IMR-90 (cell line): ENCODE data around the gene ARMC6.

Source experiments
- BHLHE40 ChIP-seq: fragments of 150-350 bp; IDR thresholded peaks from 2 replicates; pipeline ENCODE4 v1.6.1; 2016; ENCODE audit warnings: mild to moderate bottlenecking, low read depth, low read length
- CHD1 ChIP-seq: IDR thresholded peaks from 2 replicates; pipeline ENCODE4 v1.6.1; 2012; ENCODE audit warnings: low read depth, low read length, improper control_type of control experiment
- MAFK ChIP-seq: IDR thresholded peaks from 2 replicates; pipeline ENCODE4 v1.6.1; 2012; ENCODE audit warnings: low read depth, low read length, improper control_type of control experiment
- MXI1 ChIP-seq: IDR thresholded peaks from 2 replicates; pipeline ENCODE4 v1.6.1; 2012; ENCODE audit warnings: low read depth, mild to moderate bottlenecking, low read length, moderate library complexity, borderline replicate concordance
- NFE2L2 ChIP-seq: fragments of 150-350 bp; IDR thresholded peaks from 2 replicates; pipeline ENCODE4 v1.6.1; 2016; ENCODE audit warnings: low read depth, mild to moderate bottlenecking, low read length
- POLR2A ChIP-seq: IDR thresholded peaks from 2 replicates; pipeline ENCODE4 v1.6.1; 2012; ENCODE audit warnings: mild to moderate bottlenecking, low read depth, low read length
- RAD21 ChIP-seq: IDR thresholded peaks from 2 replicates; pipeline ENCODE4 v1.6.1; 2012; ENCODE audit warnings: low read length, improper control_type of control experiment
- RCOR1 ChIP-seq: IDR thresholded peaks from 2 replicates; pipeline ENCODE4 v1.6.1; 2012; ENCODE audit warnings: mild to moderate bottlenecking, low read length, improper control_type of control experiment; ENCODE audit not compliant: insufficient replicate concordance
- RFX5 ChIP-seq: IDR thresholded peaks from 2 replicates; pipeline ENCODE4 v1.8.0; 2012; ENCODE audit warnings: low read depth, mild to moderate bottlenecking, low read length, moderate library complexity
- SMC3 ChIP-seq: fragments of 150-350 bp; IDR thresholded peaks from 2 replicates; pipeline ENCODE4 v1.6.1; 2016; ENCODE audit warnings: low read depth, mild to moderate bottlenecking, antibody characterized with exemption, low read length, moderate library complexity
- TF ChIP-seq, protein P1 (sequence below): conservative IDR thresholded peaks from 2 replicates; pipeline ENCODE4 v1.5.1; 2012; ENCODE audit warnings: mild to moderate bottlenecking, low read depth, low read length, improper control_type of control experiment
- TF ChIP-seq, protein P2 (sequence below): fragments of 150-350 bp; IDR thresholded peaks from 2 replicates; pipeline ENCODE4 v1.6.1; 2016; ENCODE audit warnings: low read depth, mild to moderate bottlenecking, low read length, moderate library complexity, borderline replicate concordance

DNA sequence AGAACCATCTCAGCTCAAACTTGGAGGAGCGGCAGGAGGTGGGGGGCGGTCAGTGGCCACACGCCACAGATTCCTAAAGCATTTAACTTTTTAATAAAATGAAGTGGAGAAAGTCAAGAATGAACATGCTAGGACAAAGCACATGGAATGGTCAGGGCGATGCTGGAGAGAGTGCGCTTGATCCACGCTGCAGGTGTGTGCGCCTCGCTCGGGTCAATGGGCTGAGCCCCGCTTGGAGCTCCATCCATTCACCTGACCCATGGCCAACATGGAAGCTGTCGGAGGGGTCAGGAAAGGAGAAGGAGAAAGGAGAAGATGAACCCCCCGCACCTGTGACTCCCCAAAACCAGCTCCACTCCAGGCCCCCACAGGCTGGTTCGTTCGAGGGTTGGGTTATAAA is 41.9 kb upstream of the ARMC6 start:
- TF ChIP-seq RAD21 (no peak), POLR2A (no peak), RCOR1 (no peak), MAFK (no peak), MXI1 (no peak), RFX5 (no peak), CHD1 (no peak), NFE2L2 (no peak), BHLHE40 (no peak), SMC3 (no peak)
- TF ChIP-seq, protein P1, sequence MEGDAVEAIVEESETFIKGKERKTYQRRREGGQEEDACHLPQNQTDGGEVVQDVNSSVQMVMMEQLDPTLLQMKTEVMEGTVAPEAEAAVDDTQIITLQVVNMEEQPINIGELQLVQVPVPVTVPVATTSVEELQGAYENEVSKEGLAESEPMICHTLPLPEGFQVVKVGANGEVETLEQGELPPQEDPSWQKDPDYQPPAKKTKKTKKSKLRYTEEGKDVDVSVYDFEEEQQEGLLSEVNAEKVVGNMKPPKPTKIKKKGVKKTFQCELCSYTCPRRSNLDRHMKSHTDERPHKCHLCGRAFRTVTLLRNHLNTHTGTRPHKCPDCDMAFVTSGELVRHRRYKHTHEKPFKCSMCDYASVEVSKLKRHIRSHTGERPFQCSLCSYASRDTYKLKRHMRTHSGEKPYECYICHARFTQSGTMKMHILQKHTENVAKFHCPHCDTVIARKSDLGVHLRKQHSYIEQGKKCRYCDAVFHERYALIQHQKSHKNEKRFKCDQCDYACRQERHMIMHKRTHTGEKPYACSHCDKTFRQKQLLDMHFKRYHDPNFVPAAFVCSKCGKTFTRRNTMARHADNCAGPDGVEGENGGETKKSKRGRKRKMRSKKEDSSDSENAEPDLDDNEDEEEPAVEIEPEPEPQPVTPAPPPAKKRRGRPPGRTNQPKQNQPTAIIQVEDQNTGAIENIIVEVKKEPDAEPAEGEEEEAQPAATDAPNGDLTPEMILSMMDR = no peak
- TF ChIP-seq, protein P2, sequence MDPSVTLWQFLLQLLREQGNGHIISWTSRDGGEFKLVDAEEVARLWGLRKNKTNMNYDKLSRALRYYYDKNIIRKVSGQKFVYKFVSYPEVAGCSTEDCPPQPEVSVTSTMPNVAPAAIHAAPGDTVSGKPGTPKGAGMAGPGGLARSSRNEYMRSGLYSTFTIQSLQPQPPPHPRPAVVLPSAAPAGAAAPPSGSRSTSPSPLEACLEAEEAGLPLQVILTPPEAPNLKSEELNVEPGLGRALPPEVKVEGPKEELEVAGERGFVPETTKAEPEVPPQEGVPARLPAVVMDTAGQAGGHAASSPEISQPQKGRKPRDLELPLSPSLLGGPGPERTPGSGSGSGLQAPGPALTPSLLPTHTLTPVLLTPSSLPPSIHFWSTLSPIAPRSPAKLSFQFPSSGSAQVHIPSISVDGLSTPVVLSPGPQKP = no peak
